HG02973 (cell line): ENCODE measurements around the gene HOXA13.

Experiments
- ATAC-seq: cut with Tn5 transposase; IDR thresholded peaks from one replicate; pipeline ENCODE4 v1.9.1; 2021; ENCODE audit warnings: moderate library complexity; ENCODE audit not compliant: unreplicated experiment

HOXA13 gene

GRCh38 chr7:27182861-27183681, 16.8 kb downstream of the HOXA13 start:
- no peak for ATAC-seq

DNA sequence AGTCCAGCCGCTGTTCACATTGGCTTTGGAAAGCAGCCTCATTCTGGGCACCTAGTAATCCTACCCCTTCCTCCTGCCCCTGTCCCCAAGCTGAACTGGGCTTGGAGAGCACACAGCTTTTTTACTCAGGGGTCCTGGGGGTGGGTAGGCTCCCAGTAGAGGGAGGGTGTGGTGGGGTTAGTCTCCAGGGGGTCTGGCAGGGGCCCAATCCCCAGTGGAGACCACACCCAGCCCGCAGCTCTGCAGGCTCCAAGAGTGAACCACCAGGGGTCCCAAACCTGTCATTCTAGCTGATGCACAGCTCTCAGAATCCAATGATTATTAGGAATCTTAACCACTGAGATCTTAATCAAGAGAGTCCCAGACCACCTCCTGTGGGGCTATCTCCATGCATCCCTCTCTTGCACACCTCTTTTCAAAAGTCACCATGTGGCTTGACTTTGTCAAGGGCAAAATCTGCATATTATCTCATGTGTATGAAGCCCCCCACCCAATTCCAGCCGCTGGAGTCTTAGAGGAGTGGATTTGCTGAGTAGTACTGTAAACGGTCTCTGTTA, 17.5 kb downstream of the HOXA13 start:
- no peak for ATAC-seq

DNA sequence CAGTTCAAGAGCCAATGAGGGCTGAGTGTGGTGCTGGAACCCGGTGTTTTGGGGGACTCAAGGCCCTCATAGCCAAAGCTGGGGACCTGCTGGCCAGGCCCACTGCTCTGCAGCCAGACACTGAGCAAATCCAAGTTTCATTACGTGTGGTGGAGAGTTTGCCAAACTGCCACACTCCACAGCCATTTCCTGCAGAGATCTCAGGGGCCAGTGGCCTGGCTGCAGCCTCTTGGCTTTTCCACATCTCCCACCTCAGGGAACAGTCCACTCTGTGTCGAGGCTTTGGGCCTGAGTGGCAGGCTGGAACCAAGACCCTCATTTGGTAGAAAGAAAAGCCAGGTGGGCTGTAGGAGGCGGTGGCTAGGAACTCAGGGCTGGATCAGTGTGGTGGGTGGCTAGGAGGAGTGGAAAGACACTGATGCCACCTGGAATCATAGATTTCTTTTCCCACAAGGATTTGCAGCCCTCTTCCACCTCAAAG, 18.1 kb downstream of the HOXA13 start:
- no peak for ATAC-seq

DNA sequence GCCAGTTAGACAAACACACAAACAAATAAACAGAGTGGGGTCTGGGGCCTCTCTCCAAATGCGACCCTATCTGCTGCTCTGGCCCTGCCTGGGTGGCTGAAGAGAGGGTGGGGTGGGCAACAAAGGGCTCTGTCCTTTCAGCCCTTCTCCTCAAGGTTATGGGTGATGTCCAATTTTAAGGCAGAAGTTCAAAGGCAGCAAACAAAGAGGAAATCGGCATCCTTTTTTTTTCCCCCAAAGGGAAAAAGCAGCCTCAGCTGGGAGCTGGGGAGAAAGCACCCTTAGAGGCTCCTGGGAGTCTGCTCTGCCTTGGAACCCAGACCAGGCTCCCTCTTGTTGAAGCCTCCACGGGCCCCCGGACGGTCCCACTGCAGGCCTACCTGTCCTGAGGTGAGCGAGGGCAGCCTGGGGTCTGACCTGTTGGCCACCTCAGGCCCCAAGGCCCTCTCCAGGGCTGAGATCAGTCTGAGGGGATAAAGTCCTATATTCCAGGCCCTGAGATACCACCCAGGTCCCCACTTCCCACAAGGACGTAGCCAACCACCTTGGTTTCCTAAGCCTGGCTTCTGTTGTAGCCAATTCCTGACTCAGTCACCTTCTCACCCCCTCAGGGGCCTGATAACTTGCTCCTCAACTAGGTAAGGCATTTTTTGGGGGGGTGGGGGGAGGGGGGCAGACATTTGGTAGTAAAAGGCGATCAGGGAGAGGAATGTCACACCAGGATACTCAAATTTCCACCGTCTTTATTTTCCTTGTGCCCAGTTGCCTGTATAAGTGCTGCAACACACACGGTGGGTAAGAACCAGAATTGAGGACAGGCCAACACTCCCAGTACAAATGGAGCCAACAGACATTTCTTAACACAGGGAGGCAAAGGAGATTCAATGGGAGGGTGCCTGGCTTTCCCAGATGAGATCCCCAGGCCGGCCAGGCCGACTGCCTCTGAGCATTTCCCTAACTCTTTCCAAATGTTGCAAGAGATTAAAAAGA, 19.2 kb downstream of the HOXA13 start:
- no peak for ATAC-seq

DNA sequence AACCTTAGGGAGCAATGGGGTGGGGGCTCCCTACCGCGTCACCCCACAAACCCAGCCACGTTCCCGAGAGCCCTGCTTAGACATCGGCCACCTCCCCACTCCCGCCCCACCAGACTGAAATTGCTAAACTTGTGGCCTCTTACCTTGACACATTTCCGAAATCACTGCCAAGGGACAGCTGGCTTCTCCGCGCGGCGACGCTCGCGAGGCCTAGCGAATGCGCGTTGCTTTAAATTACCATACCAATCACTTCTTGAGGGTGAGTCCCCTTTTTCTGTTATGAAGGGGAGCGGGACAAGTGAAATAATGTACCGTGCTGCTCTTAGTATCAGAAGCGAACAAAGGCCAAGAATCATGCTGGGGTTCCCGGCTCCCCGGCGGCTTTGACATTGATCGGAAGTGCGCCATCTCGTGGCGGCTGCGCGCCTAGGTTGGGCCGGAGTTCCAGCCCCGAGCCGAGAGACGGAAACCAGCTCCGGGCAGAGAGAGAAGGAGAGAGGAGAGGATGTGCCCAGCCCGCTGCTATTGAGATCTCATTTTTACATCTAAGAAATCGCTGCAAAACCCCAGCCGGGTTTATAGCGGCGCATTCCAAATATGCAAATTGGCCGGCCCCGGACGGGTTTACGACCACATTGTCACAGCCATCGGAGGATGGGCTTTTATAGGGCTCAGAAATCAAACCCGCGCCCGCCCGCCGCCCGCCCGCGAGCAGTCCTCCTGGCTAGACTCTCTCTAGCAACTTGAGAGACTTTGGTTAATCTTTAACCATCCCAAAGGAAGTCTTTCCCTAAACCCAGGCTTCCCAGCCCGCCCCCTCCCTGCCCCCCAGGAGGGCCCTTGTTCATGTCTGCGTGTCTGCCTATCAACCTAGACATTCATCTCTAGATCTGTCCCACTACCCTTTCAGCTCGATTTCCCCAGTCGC, 20.1 kb downstream of the HOXA13 start:
- no peak for ATAC-seq

DNA sequence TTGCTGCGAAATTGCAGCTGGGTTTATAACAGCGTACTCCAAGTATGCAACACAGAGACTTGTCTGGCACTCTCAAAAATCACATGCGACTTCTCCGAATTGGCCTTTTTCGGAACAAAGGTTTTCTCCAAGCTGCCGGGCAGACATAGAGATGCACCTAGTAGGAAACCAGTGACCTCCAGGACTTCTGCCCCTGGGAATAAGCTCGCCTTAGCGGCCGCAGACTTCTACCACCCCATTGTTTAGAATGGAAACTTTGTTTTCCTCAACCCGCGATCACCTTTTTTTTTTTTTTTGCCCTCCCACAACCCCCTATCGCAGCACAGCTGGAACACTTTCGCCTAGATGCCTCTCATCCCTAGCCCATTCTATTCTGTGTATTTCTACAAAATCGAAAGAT, 20.9 kb downstream of the HOXA13 start:
- ATAC-seq: no peak

- no peak for ATAC-seq
These were observed 21.5 kb downstream of the HOXA13 start for GRCh38 chr7:27178366-27178765.

DNA sequence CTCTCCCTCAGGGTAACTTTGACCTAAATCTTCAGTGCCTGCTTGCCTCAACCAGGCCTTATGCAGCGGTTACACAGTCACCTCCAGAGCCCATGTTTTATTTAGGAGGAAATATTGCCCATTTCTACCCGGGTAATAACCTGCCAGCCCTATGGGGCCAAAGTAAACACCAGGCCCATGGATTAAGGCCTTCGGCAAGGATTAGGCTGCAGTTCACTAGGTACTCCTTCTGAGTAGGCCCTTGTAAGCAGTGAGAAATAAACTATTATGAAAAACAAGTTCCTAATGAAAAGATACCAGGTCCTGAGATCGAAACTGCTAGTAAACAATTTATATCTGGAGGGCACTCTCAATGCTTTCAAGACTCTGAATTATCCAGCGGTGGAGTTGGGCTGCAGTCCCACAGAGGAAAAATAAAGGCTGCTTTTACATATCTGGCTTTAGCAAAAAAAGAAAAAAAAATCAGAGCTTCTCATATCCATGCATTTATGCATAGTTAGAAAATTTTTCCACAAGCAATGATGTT, 22.0 kb downstream of the HOXA13 start:
- ATAC-seq: no peak

DNA sequence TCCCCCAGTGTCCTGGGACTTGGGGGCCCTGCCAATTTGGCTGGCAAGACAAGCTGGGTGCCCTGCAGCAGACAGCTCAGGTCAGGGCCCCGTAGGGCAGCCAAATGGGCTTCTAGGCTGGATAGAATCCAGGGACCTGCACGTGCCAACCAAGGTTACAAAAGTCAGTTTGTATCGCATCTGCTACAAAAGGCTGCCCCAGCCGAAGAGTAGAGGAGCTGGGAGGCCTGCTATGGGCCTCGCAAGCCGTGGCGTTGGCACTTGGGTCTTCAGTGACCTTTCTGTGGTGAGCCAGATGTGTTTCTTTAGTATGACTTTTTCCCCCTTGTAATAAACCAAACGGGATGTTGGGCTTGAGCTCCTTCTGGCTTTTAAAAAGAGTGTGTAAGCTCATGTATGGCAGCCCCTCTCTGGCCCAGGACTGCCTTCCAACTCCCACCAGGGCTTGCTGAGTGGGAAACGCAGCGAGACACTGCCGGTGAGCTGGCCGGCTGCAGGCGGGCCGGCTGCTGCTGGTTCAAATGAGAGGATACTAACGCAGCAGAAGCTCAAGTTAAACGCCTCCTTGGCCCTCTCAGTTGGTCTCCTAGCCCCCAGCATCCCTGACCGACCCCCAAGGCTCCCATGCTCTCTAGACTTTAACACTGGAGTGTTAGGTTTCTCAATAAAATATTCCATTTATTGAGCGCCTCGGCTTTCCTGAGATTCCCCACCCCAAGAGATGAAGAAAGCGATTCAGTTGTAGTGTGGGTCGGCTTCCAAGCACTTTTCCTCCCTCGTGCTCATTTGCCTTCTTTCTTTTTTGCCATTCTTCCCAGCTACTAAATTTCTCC, 22.7 kb downstream of the HOXA13 start:
- no peak for ATAC-seq

DNA sequence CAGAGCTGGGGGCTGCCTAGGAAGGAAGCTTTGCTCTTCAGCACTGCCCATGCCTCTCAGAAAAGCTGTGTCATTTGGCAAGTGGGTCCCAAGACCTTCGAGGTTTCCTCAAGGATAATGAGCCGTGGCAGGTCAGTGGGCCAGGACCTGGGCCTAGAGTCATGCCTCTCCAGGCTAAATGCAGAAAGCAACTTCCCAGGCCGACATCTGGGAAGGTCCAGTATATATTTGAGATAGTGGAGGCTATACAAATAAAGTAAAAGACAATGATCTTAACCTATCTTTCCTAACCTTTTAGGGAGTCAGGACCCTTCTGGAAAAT, 23.4 kb downstream of the HOXA13 start:
- no peak for ATAC-seq

DNA sequence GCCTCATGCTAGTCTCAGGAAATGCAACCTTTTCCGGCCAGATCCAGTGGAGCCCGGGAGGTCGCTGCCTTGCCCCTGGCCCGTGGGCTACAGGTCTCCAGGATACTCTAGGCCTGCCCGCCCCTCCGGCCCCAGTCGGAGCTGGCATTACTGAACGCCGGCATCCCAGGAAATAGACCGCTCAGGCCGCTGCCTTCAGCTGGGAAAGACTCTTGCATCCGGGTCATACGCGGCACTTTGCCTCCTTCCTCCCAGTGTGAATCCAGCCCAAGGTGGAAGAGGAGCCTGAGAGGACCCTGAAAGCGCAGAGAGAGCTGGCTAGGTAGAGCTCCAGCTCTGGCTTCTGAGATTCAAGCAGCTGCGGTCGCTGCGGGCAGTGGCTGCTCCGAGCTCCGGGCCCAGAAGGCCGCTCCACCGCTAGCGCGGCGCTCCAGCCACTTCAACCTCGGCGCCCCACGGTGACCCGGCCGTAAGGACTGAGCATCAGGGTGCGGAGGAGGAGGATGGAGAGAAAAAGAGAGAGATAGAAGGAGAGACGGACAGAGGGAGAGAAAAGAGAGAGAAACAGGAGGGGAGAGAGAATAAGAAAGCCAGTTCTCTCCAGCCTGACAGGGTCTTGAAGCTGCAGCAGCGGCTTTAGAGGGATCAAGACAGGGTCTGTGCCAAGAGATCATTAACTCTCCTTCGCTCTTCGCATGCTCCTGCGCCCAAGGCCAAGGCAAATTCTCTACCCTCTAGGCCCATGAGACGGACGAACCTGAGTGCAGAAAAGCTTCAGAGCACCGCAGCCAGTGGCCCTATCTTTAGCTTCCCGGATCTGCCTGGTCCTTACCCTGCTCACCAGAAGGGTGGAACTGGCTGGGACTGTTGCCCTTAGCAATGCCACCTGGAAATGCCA, 24.0 kb downstream of the HOXA13 start:
- ATAC-seq: no peak

- ATAC-seq: no peak
These were observed 24.8 kb downstream of the HOXA13 start for GRCh38 chr7:27174874-27175625.

GRCh38 chr7:27173956-27174873, 25.7 kb downstream of the HOXA13 start, which contains the start of gene HOXA10:
Gene HOXA10, minus strand, starts transcription at chr7:27174320. Its CDS starts 14 bp downstream, at chr7:27174306.
- no peak for ATAC-seq

DNA sequence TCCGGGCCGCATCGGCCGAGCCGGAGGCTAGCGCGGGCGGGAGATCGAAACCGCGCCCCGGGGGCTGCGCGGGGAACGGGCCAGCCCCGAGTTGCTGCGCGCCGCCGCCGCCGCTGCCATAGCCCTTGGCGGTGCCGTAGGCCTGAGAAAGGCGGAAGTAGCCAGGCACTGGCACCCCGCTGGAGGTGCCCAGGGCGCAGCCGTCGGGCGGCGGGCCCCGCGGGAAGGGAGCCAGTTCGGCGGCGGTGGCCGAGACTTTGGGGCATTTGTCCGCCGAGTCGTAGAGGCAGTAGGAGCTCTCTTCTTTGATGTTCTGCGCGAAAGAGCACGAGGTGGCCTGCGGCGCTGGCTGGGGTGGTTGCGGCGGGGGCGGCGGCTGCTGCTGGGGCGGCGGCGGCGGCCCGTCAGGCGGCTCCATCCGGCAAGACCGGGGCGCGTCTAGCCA, 26.4 kb downstream of the HOXA13 start:
- no peak for ATAC-seq

DNA sequence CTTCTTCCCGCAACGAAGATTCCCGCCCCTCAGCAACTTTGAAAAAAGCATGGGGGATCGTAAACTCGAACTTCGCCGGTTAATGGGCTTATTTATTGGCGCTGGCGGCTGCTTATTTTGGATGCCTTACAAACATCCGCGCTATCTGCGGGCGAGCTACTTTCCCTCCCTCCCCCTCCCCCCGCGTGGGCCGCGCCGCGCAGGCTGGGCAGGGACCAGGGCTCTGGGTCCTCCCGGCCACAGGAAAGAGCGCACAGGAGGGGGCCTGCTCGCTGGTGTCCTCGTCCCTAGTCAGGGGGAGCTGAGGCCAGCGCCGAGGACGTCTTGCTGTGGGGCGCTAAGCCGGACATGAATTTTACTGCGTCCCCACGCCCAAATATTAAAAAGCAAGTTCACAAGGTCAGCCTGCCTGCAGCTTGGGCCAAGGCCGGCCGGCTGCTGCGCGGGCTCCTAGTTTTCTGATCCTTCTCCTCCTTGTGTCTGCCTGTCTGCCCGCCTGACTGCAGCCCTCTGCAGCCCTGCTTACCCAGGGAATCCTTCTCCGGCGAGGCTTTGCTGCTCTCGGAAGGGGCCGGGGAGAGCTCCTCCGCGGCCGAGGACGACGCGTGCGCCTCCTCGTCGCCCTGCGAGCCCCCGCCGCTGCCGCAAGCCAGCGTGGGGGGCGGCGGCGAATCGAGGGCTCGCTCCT, 26.9 kb downstream of the HOXA13 start:
- no peak for ATAC-seq

DNA sequence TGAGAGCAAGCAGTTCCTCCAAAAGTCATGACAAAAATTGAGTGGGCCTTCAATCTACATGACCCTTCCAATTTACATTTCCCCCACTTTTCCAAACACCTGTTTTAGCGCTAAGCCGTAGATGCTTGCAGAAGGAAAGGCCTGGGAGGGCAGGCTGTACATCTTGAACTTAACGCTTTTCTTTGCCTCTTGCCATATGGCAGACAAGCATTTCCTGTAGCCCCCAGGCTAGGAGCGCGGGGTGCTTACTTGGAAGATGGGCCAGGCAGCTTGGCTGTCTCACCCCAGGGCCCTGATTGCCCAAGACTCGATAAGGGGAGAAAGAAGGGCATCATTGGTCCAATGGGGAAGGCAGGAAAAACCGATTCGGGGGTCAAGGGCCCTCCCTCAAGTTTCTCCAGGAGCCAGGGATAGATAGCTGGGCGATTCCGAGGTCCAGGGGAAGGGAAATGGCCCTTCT, 27.5 kb downstream of the HOXA13 start:
- no peak for ATAC-seq
